GM19351 (cell line): Measurements from ENCODE around the gene ZNF84.

ENCODE experiments used
- ATAC-seq: cut with Tn5 transposase; IDR thresholded peaks from one replicate; pipeline ENCODE4 v1.9.1; 2021; ENCODE audit warnings: mild to moderate bottlenecking, moderate library complexity; ENCODE audit not compliant: unreplicated experiment

ZNF84 gene

DNA sequence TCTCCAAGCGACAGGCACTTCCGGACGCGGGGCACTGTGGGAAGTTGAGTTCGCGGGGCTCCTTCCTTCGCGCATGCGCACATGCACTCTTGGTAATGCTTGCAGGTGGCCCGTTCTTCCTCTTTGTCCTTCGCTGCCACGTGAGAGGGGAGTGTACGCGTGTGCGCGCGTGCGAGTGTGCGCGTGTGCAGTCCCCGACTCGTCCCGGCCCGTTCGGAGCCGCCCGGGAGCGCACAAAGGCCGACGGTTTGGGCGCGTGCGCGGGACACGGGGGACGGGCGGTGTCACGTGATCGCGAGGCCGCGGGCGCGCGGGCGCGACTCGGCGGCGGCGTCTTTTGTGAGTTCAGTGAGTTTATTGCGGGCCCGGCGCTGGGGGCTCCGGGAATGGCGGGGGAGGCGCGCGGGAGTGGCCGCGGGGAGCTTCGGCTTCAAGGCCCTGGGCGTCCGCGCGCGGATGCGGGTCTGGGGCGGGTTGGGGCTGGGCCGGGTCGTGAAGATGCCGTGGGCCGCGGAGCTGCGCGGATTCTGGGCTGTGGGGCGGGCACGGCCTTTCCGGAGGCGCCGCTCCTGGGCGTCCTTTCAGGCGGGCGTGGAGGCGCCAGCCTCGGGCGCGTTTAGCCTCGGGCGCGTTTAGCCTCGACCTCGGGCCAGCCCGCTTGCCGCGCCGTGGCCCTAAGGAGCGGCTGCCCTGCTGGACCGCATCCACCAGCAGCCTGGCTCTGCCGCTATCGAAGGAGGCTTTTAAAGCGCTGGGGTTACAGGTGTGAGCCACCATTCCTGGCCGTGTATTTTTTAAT lies at the start of gene ZNF84:
Gene ZNF84, plus strand, starts transcription at position 303 of the 799 bp plus-strand sequence. CDS start 3,959 bp downstream, outside the sequence.
- ATAC-seq = peak; percentile 93

DNA sequence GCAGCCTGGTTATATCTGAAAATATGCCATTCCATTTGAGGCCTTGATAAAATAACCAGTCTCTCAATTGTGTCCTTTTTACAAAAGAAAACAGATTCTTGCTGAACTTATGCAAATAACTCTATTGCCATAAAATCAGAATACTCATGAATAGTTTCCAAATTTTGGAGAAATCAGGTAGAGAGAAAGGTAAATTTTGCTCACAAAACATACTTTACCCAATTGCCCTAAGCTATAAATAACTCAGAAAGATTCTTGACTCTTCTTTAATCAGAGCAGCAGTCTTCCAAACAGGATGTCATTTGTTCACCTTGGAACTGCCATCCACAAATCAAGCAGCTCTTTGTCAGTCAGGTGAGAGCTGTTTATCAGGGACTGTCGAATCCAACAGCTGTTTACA lies 38.6 kb upstream of the ZNF84 start:
- ATAC-seq = no peak

DNA sequence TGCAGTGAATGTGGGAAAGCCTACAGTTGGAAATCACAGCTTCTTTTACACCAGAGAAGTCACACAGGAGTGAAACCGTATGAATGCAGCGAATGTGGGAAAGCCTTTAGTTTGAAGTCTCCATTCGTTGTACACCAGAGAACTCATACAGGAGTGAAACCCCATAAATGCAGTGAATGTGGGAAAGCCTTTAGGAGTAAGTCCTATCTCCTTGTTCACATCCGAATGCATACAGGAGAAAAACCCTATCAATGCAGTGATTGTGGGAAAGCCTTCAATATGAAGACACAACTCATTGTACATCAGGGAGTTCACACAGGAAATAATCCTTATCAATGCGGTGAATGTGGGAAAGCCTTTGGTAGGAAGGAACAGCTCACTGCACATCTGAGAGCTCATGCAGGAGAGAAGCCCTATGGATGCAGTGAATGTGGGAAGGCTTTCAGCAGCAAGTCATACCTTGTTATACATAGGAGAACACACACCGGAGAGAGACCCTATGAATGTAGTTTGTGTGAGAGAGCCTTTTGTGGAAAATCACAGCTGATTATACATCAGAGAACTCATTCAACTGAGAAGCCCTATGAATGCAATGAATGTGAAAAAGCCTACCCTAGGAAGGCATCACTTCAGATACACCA lies 26.5 kb upstream of the ZNF84 start:
- ATAC-seq = no peak

DNA sequence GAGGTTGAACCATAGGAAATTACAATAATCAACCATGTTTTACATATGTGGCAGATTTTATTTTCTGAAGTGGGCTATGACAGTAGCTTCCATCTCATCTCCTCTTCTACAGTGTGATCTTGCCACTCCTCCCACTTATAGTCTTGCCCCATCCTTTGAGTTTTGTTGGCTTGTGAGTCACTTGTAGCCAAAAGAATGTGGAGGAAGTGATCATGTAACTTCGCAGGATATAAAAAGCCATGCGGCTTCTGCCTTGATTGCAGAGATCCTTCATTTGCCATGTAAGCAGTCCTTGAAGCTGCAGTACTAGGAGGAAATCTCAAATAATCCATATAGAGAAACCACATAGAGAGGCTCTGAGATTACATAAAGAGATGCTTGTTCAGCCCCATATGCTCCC lies 13.7 kb upstream of the ZNF84 start:
- no peak for ATAC-seq

DNA sequence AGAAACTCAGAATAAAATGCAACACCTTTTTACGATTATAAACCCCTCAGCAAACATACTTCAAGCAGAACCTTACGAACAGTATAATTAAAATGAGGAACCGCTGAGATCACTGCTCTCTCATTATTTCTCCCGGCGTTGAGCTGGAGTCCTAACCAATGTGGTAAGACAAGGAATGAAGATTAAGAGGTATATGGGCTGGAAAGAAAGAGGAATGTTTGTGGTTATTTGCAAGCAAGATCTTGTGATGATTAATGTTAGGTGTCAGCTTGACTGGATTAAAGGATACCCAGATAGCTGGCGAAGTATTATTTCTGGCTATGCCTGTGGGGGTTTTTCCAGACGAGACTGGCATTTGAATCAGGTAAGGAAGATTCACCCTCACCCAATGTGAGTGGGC lies 10.3 kb upstream of the ZNF84 start:
- ATAC-seq = no peak

DNA sequence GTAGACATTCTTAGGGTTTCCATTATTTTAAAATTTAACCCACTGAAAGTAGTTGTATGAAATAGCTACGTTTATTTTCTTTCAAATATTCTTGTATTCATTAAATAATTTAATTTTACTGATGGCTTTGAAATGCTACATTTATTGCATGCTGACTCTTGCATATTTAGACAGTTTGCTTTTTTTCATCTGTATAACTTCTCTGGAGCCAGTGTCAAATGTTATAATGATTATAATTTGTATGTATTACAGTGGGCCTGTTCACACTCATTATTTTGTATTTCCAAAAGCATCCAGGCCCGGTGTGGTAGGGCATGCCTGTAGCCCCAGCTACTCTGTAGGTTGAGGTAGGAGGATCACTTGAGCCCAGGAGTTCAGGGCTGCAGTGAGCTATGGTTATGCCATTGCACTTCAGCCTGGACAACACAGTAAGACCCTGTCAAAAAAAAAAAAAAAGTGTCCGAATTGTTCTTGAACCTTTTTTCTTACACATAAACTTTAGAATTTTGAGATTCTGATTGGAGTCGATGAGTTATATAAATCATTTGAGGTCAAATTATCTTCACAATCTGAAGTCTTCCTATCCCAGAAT lies 905 bp downstream of the ZNF84 start:
- ATAC-seq = no peak

DNA sequence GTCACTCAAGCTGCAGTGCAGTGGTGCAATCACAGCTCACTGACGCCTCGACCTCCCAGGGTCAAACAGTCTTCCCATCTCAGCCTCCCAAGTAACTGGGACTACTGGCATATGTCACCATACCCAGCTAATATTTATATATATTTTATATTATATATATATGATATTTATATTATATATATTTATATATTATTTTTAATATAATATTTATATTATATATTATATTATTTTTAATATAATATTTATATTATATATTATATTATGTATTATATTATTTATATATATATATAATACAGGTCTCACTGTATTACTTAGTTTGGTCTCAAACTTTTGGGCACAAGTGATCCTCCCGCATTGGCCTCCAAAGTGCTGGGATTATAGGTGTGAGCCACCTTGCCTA lies 9.4 kb downstream of the ZNF84 start:
- ATAC-seq = no peak

DNA sequence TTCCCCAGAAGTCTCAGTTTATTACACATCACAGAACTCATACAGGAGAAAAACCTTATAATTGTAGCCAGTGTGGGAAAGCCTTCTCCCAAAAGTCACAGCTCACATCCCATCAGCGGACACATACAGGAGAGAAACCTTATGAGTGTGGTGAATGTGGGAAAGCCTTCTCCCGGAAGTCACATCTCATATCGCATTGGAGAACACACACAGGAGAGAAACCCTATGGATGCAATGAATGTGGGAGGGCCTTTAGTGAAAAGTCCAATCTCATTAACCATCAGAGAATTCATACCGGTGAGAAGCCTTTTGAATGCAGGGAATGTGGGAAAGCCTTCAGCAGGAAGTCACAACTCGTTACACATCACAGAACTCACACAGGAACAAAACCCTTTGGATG lies 20.1 kb downstream of the ZNF84 start:
- ATAC-seq = no peak

DNA sequence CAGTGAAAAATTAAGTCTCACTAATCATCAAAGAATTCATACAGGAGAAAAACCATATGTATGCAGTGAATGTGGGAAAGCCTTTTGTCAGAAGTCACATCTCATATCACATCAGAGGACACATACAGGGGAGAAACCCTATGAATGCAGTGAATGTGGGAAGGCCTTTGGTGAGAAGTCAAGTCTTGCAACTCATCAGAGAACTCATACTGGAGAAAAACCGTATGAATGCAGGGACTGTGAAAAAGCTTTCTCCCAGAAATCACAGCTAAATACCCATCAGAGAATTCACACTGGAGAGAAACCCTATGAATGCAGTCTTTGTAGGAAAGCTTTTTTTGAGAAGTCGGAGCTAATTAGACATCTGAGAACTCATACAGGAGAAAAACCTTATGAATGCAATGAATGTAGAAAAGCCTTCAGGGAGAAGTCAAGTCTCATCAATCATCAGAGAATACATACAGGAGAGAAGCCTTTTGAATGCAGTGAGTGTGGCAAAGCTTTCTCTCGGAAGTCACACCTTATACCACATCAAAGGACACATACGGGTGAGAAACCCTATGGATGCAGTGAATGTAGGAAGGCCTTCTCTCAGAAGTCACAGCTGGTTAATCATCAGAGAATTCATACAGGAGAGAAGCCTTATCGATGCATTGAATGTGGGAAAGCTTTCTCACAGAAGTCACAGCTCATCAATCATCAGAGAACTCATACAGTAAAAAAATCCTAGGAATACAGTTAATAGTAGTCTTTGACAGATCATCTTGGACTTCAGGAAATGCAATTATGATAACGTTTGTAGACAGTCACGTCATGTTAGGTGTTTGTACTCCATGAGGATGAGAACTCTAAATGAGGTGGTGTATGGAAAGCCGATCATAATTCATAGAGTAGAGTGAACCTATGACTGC lies 21.1 kb downstream of the ZNF84 start:
- no peak for ATAC-seq

DNA sequence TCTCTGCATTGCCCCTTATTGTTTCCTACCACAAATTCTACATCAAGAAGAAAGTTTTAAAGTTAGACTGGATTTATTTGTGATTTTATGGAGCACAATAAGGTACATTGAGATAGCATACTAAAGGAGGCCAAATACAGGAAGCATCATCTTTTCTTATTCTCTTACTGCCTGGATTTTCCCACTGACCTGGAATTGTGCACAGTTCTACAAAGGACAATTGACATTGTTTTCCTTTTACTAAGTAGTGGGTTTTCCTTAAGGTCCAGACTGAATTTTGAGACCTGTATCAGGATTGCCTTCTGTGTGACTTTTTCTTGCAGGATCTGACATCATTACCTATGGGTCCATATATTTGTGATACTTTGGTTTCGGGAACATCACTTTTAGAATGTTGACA lies 24.6 kb downstream of the ZNF84 start:
- ATAC-seq = no peak

DNA sequence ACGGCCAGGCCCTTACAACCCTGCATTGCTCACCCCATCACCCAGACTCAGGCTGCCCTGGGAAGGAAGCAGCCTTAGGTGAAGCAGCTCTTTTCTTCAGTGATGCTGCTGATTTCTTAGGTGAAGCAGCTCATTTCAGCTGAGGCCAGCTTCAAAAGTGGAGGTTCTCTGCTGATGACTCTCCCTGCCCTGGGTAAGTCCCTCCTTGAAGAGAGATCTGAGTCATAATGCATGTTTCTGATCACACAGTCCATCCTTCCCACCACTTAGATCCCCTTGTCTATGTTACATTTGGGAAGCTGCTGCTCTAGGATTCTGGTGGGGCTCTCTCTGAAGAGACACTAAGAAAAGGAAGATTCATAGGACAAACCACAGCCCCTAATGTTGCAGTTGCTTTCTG lies 26.2 kb downstream of the ZNF84 start:
- no peak for ATAC-seq

DNA sequence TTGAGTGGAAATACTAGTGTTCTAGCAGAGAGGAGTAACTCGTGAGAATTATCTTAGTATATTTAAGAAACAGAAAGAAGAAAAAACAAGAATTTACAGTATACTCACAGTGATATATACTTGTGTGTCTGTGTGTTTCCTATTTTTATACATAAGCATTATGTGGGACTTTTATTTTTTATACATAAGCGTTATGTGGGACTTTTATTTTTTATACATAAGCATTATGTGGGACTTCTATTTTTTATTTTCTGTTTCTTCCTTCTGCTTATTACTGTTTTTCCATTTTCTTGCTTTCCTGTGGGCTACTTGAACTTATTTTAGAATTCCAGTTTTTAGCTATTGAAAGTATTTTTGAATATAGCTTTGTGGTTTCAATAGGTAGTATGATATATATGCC lies 36.5 kb downstream of the ZNF84 start:
- ATAC-seq = no peak

DNA sequence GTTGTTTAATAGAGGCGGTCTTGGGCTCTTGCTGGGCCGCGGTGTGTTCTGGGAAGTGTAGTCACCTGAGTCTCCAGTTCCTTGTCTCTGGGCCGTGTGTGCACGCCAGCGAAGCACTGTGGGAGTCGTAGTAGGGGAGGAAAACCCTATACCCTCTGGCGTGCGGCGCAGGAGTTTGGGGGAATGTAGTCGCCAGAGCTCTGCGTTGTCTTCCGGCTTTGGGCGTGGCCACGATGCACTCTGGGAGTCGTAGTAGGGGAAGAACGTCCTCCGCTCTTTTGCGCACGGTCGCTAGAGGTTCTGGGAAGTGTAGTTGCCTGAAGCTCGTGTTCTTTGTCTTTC lies 42.7 kb downstream of the ZNF84 start:
- ATAC-seq = peak; percentile 76

DNA sequence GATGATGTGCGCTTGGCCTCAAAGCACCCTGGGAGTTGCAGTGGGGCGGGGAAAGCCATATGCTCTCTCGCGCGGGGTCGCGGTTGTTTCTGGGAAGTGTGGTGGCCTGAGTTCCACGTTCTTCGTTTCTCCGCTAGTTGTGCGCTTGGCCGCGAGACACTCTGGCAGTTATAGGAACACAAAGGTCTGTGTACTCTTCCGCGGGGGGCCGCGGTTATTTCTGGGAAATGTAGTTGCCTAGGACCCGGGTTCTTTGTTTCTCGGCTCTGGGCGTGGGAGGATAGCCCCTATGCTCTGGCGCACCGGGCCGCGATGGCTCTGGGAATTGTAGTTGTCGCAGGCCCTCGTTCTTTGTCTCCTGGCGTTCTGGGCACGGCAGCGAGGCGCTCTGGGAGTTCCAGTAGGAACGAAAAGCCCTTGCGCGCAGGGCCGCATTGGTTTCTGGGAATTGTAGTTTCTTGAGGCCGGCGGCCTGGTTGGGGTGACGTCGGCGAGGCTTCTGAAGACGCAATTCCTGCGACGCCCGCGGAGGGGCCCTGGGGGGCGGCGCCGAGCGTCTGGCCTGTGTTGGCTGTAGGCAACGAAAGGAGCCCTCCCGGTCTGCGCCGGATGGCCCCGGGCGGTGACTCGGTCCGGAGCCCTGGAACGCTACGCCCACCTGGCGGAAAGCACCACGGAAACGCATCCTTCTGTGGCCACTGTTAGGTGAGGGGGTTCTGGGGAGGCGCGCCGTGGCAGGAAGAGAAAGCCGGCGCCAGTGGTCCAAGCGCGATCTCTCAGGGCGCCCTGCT lies 43.3 kb downstream of the ZNF84 start, which contains the start of gene ZNF140:
Gene ZNF140, plus strand, starts transcription at position 556 of the 791 bp plus-strand sequence. CDS start 398 bp downstream, outside the sequence.
- ATAC-seq = peak; percentile 74

DNA sequence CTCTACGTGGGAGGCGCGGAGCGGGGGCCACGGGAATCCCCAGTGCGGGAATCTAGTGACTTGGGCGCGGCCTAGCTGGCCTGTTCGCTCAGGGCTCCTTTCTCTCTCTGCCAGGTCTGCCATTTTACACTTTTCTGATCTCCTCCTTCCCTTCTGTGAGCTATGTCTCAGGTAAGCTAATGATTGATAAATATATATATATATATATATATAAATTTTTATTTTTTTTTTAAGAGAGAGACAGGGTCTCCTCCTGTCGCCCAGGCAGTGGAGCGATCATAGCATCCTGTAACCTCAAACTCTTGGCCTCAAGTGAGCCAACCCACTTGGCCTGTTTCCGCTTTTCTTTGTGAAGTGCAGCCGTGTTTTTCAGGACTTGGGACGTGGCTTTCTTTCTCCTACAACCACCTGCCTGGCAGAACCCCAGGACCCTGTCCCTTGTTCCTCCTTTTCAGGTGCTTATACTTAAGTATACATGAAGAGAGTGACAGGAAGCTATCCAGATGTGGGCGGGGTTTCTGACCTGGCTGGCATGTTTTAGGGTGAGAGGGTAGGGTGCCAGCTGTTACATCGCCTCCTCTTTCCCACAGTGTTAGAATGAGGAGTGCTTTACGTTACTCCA lies 44.0 kb downstream of the ZNF84 start:
- ATAC-seq = no peak

DNA sequence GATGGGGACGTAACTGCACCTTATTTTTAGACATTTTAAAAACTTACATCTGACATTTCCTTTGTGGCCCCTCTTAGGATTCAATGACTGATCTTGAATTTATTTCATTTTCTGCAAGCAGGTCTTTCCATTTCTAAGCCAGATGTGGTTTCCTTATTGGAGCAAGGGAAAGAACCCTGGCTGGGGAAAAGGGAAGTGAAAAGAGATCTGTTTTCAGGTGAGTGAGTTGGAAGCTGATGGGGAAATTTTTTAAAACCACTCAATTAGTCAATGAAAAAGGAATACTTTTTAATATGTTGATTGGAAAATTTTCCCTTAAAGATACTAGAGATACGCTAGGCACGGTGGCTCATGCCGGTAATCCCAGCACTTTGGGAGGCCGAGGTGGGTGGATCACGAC lies 46.0 kb downstream of the ZNF84 start:
- no peak for ATAC-seq

DNA sequence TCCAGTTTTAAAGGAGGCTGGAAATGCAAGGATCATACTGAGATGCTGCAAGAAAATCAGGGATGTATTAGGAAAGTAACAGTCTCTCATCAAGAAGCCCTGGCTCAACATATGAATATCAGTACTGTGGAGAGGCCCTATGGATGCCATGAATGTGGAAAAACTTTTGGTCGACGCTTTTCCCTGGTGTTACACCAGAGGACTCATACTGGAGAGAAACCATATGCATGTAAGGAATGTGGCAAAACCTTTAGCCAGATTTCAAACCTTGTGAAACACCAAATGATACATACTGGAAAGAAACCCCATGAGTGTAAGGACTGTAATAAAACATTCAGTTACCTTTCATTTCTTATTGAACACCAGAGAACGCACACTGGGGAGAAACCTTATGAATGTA lies 68.3 kb downstream of the ZNF84 start:
- ATAC-seq = no peak

DNA sequence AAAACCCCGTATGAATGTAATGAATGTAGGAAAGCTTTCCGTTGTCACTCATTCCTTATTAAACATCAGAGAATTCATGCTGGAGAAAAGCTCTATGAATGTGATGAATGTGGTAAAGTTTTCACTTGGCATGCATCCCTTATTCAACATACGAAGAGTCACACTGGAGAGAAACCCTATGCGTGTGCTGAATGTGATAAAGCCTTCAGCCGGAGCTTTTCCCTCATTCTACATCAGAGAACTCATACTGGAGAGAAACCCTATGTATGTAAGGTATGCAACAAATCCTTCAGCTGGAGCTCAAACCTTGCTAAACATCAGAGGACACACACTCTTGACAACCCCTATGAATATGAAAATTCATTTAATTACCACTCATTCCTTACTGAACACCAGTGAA lies 68.9 kb downstream of the ZNF84 start:
- ATAC-seq = no peak

DNA sequence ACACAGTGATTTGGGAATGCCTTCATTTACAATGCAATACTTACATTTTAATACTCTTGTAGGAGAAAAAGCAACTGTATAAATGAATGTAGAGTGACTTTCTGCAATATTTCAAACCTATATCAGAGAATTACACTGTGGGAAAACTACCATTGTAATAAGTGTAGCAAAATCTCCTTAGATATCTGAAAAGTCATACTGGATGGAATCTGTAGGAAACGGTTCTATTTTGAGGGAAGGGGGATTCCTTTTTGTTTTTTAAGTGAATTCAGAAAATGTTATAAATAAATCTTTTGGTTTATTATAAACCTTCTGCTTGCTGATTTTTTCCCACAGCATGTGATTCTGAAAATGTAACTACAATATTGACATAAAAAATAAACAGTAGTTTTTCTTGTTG lies 69.8 kb downstream of the ZNF84 start:
- ATAC-seq = no peak

DNA sequence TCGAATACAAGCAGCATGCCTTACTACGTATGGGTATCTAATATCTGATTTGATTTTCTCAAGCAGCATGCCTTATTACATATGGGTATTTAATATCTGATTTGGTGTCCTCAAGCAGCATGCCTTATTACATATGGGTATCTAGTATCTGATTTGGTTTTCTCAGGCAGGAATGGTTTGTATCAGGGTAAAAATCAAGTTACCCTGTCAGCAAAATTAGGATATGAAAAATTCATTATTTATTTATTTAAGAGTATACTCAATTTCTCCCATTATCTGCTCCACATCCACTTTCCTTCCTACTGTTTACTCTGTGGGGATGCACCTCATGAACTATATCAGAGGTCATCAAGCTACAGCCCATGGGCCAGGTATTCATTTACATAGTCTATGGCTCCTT lies 70.8 kb downstream of the ZNF84 start:
- no peak for ATAC-seq
